ENCODE data around the gene PPP1CB.

- no peak for TF ChIP-seq REST (IDR thresholded peaks at IDR 0.05)
- TF ChIP-seq YY1 (IDR thresholded peaks at IDR 0.05), result no peak
Observed at GRCh38 chr2:28729698-28730097, 21.9 kb upstream of the PPP1CB start.
